Uterus (tissue), 4 donors: ENCODE data around the gene ERC2. TPM values are rescaled to one million over a fixed set of nuclear protein-coding genes. Genes with fewer than 3 reads are reported as not detected.

Experiments used
- DNase-seq, 2 donors: peaks; one replicate each; pipeline ENCODE4 v3.0.0-alpha.2; 2019 to 2020
- H3K27ac ChIP-seq, 2 donors: fragments of 200-600 bp; sonication (generic); 1 replicate in 1 of 2; 2 replicates in 1 of 2; pipeline ENCODE4 v1.5.1; 2016 to 2018
- H3K27me3 ChIP-seq, 2 donors: fragments of 200-600 bp; sonication (generic); one replicate each; pipeline ENCODE4 v1.5.1; 2018 to 2019; ENCODE audit warnings: control low read depth in 1 of 2
- H3K36me3 ChIP-seq, 2 donors: fragments of 200-600 bp; sonication (generic); one replicate each; pipeline ENCODE4 v1.5.1; 2019; ENCODE audit warnings: control low read depth in 1 of 2
- H3K4me1 ChIP-seq, 2 donors: fragments of 200-600 bp; sonication (generic); one replicate each; pipeline ENCODE4 v1.5.1; 2018 to 2019; ENCODE audit warnings: control low read depth in 1 of 2
- H3K4me3 ChIP-seq, 2 donors: fragments of 200-600 bp; sonication (generic); 1 replicate in 1 of 2; 2 replicates in 1 of 2; pipeline ENCODE4 v1.5.1; 2018 to 2019; ENCODE audit warnings: mild to moderate bottlenecking in 1 of 2
- H3K9me3 ChIP-seq, 2 donors: fragments of 200-600 bp; sonication (generic); one replicate each; pipeline ENCODE4 v1.5.1; 2019; ENCODE audit warnings: control low read depth in 1 of 2
- POLR2A ChIP-seq, 2 donors: fragments of 450-650 bp; IDR thresholded peaks; one replicate each; pipeline ENCODE4 v1.6.1; 2016; ENCODE audit warnings: antibody characterized with exemption in 2 of 2, mild to moderate bottlenecking in 1 of 2, moderate library complexity in 1 of 2
- intact Hi-C: fragments of 100-400 bp; cut with DNase I; formaldehyde crosslinking; loops from one replicate; pipeline ENCODE4 v1.15.1; 2023; ENCODE audit warnings: low total_unique reads
- total RNA-seq, 4 donors: library from RNA; depleted of rRNA in 3 of 4; stranded (reverse); fragments of >200 nt in 3 of 4; gene quantifications; one replicate each; pipeline versions ENCODE4 v1.1.0 to v1.2.4, GENCODE V29; 2014 to 2023
- TF ChIP-seq, protein P1 (sequence below), 4 experiments: fragments of 200-600 bp in 2 of 4; fragments of 450-650 bp in 2 of 4; sonication (generic) in 2 of 4; IDR thresholded peaks; one replicate each; pipeline ENCODE4 v1.5.1; 2016 to 2019; ENCODE audit warnings: antibody characterized with exemption in 4 of 4, mild to moderate bottlenecking in 2 of 4, moderate library complexity in 1 of 4
- donor health status: DM: yes; HTN: yes; CAD: no.

Gene ERC2
- total RNA-seq, 4 donors from 2014 or later, result 1.7 to 5.5 TPM; not detected in 2

- no peaks in the 10 kb centered on the region for H3K27me3 ChIP-seq
- DNase-seq, result no peak
- intact Hi-C loops, result no loop called here
- no peak overlapping the region for H3K4me3 ChIP-seq
- no peaks in the 10 kb centered on the region for H3K9me3 ChIP-seq
- no peaks in the 10 kb centered on the region for H3K36me3 ChIP-seq
- TF ChIP-seq, protein P1, sequence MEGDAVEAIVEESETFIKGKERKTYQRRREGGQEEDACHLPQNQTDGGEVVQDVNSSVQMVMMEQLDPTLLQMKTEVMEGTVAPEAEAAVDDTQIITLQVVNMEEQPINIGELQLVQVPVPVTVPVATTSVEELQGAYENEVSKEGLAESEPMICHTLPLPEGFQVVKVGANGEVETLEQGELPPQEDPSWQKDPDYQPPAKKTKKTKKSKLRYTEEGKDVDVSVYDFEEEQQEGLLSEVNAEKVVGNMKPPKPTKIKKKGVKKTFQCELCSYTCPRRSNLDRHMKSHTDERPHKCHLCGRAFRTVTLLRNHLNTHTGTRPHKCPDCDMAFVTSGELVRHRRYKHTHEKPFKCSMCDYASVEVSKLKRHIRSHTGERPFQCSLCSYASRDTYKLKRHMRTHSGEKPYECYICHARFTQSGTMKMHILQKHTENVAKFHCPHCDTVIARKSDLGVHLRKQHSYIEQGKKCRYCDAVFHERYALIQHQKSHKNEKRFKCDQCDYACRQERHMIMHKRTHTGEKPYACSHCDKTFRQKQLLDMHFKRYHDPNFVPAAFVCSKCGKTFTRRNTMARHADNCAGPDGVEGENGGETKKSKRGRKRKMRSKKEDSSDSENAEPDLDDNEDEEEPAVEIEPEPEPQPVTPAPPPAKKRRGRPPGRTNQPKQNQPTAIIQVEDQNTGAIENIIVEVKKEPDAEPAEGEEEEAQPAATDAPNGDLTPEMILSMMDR (IDR thresholded peaks at IDR 0.05), result no peak
- no peak for TF ChIP-seq POLR2A (IDR thresholded peaks at IDR 0.05)
- H3K27ac ChIP-seq, result no peak overlapping the region
- no peaks in the 10 kb centered on the region for H3K4me1 ChIP-seq
Measured at GRCh38 chr3:55521738-55522421, 946.4 kb downstream of the ERC2 start.

- Histone ChIP-seq H3K4me1 (no peaks in the 10 kb centered on the region), H3K4me3 (no peak overlapping the region), H3K27me3 (no peaks in the 10 kb centered on the region), H3K36me3 (no peaks in the 10 kb centered on the region), H3K27ac (no peak overlapping the region), H3K9me3 (no peaks in the 10 kb centered on the region)
- TF ChIP-seq, protein P1 (IDR thresholded peaks at IDR 0.05), result no peak
- no peak for TF ChIP-seq POLR2A (IDR thresholded peaks at IDR 0.05)
- no peak for DNase-seq
- intact Hi-C loops, result no loop called here
Measured at GRCh38 chr3:55521064-55521737, 947.1 kb downstream of the ERC2 start.

- DNase-seq, result no peak
- Histone ChIP-seq H3K9me3 (no peaks in the 10 kb centered on the region), H3K27ac (no peak overlapping the region), H3K27me3 (no peaks in the 10 kb centered on the region), H3K4me3 (no peak overlapping the region), H3K36me3 (no peaks in the 10 kb centered on the region), H3K4me1 (no peaks in the 10 kb centered on the region)
- intact Hi-C loops, result no loop called here
- TF ChIP-seq, protein P1 (IDR thresholded peaks at IDR 0.05), result no peak
- no peak for TF ChIP-seq POLR2A (IDR thresholded peaks at IDR 0.05)
Measured at GRCh38 chr3:55519019-55519418, 949.2 kb downstream of the ERC2 start.

DNA sequence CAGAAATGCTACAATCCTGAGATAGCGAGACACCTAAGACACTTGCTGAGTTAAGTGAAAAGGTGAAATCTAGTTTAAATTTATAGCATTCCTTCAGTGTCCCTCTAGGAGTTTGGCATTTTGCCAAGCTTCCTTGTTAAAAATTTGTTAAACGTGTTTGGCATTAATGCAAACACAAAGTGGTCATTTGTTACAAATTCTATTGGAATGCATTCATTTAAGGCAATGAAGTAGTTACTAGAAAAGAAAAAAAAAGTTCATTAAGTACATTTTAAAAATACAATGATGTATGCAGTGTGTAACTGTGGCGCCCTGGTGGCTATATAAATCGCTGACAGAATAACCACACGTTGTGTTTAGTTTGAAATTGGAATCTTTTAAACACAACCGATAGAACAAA lies 949.8 kb downstream of the ERC2 start:
- TF ChIP-seq POLR2A (IDR thresholded peaks at IDR 0.05), result no peak
- TF ChIP-seq, protein P1 (IDR thresholded peaks at IDR 0.05), result no peak
- no peaks in the 10 kb centered on the region for H3K36me3 ChIP-seq
- intact Hi-C loops, result no loop called here

DNA sequence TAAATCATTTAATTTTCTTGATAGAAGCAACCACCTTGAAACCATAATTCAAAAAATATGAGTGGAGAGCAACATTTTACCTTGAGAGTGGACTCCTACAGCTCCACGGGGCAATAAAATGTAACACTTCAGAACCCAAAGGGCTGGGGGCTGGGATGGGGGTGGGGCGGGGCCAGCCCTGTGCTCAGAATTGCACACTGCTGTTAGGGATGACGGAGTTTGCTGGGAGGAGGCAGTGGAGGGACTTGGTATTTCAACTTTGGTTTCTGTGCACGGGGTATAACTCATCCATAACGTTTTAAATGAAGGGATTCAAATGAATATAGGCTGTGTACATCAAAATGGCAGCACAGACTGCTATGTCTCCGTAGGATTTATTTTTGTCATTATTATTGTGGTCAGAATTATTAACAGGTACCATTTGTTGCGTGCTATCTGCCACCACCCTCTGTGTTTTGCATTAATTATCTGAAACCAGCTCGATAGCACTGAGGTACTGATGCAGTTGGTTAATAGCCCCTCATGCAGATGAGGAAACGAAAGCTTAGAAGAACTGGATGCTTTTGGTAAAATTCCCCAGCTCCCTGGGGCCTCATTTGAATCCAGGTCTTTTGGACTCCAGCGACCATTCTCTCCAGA lies 951.8 kb downstream of the ERC2 start:
- no peak for DNase-seq
- no peak for TF ChIP-seq POLR2A (IDR thresholded peaks at IDR 0.05)
- TF ChIP-seq, protein P1 (IDR thresholded peaks at IDR 0.05), result no peak
- Histone ChIP-seq H3K4me1 (no peaks in the 10 kb centered on the region), H3K27me3 (no peaks in the 10 kb centered on the region), H3K4me3 (no peak overlapping the region), H3K27ac (no peak overlapping the region), H3K36me3 (no peaks in the 10 kb centered on the region), H3K9me3 (no peaks in the 10 kb centered on the region)
- intact Hi-C loops, result no loop called here

More for the DNA sequence above, 949.8 kb downstream of the ERC2 start:
- H3K4me1 ChIP-seq, result no peaks in the 10 kb centered on the region
- H3K4me3 ChIP-seq, result no peak overlapping the region
- H3K27ac ChIP-seq, result no peak overlapping the region
- no peaks in the 10 kb centered on the region for H3K27me3 ChIP-seq
- no peak for DNase-seq
- no peaks in the 10 kb centered on the region for H3K9me3 ChIP-seq
